Endothelial cell of hepatic sinusoid (primary cell): ENCODE data around the gene TUBGCP2.

ENCODE experiments used
- in situ Hi-C: cut with HindIII; loops from 2 replicates; pipeline ENCODE4 v1.10.0; 2017; ENCODE audit warnings: low sequenced_read_pairs

TUBGCP2 gene

GRCh38 chr10:133309100-133309719 is 538 bp upstream of the TUBGCP2 start:
- in situ Hi-C loops = loop anchor here (10.0 kb wide), 2 partner anchors 54 to 56 kb away; no protein-coding TSS in a partner anchor

- in situ Hi-C loops = loop anchor here (10.0 kb wide), 2 partner anchors 53 to 57 kb away; no protein-coding TSS in a partner anchor
Measured at GRCh38 chr10:133307776-133308420, 774 bp downstream of the TUBGCP2 start.

GRCh38 chr10:133306941-133307379 is 1.7 kb downstream of the TUBGCP2 start:
- in situ Hi-C loops = loop anchor here (10.0 kb wide), 2 partner anchors 52 to 58 kb away; no protein-coding TSS in a partner anchor

GRCh38 chr10:133306097-133306476 is 2.6 kb downstream of the TUBGCP2 start:
- in situ Hi-C loops = loop anchor here (10.0 kb wide), 2 partner anchors 51 to 59 kb away; no protein-coding TSS in a partner anchor

- in situ Hi-C loops = loop anchor here (10.0 kb wide), 2 partner anchors 48 to 62 kb away; no protein-coding TSS in a partner anchor
Measured at GRCh38 chr10:133303206-133303605, 5.5 kb downstream of the TUBGCP2 start.

- in situ Hi-C loops = loop anchor here (10.0 kb wide), 2 partner anchors 47 to 63 kb away; no protein-coding TSS in a partner anchor
Measured at GRCh38 chr10:133302230-133302629, 6.4 kb downstream of the TUBGCP2 start.

- in situ Hi-C loops = loop anchor here (10.0 kb wide), 2 partner anchors 45 to 65 kb away; no protein-coding TSS in a partner anchor
Measured at GRCh38 chr10:133299738-133300137, 8.9 kb downstream of the TUBGCP2 start.

- in situ Hi-C loops = no loop called here
Measured at GRCh38 chr10:133299224-133299623, 9.4 kb downstream of the TUBGCP2 start.

GRCh38 chr10:133298466-133298865 is 10.2 kb downstream of the TUBGCP2 start:
- in situ Hi-C loops = no loop called here

- in situ Hi-C loops = no loop called here
Measured at GRCh38 chr10:133297504-133297903, 11.2 kb downstream of the TUBGCP2 start.

- in situ Hi-C loops = no loop called here
Measured at GRCh38 chr10:133295426-133296320, 13.0 kb downstream of the TUBGCP2 start.

GRCh38 chr10:133294189-133294588 is 14.5 kb downstream of the TUBGCP2 start:
- in situ Hi-C loops = no loop called here

GRCh38 chr10:133293810-133294119 is 14.9 kb downstream of the TUBGCP2 start:
- in situ Hi-C loops = no loop called here

- in situ Hi-C loops = no loop called here
Measured at GRCh38 chr10:133292919-133293809, 15.5 kb downstream of the TUBGCP2 start.

GRCh38 chr10:133289761-133290160 is 18.9 kb downstream of the TUBGCP2 start:
- in situ Hi-C loops = no loop called here

- in situ Hi-C loops = no loop called here
Measured at GRCh38 chr10:133287832-133288500, 20.7 kb downstream of the TUBGCP2 start.

- in situ Hi-C loops = no loop called here
Measured at GRCh38 chr10:133286366-133286765, 22.3 kb downstream of the TUBGCP2 start.

- in situ Hi-C loops = no loop called here
Measured at GRCh38 chr10:133285217-133285616, 23.5 kb downstream of the TUBGCP2 start.

- in situ Hi-C loops = no loop called here
Measured at GRCh38 chr10:133283931-133284330, 24.7 kb downstream of the TUBGCP2 start.
